ENCODE data around the gene EFL1. TPM values are rescaled to one million over a fixed set of nuclear protein-coding genes. Genes with fewer than 3 reads are reported as not detected.

Gene EFL1
- total and polyA plus RNA-seq, 2 of the 4 experiments (the other 2 are of a cell fraction), result 10.1 to 24.6 TPM

GRCh38 chr15:82307714-82308081 lies 45.2 kb upstream of the EFL1 start:
- intact Hi-C loops (cut with micrococcal nuclease), result no loop called here
- dilution Hi-C loops (cut with HindIII; ENCODE audit: low sequenced_read_pairs, unreplicated experiment), result no loop called here
- no TSS peak for BruUV-seq (replicated peaks)

More at GRCh38 chr15:82307714-82308081, 45.2 kb upstream of the EFL1 start:
- Histone ChIP-seq H3K36me3 (ENCODE audit: control insufficient read depth, insufficient read depth, low read length) (no peaks in the 10 kb centered on the region), H4K5ac (ENCODE audit: low read depth, low read length) (no peak overlapping the region), H3K79me1 (ENCODE audit: low read depth in 1 of 2, low read length in 2 of 2) (no peaks in the 10 kb centered on the region), H3K4me1 (ENCODE audit: control insufficient read depth, insufficient read depth, low read length) (no peaks in the 10 kb centered on the region), H3K27ac (ENCODE audit: insufficient read depth, low read length) (no peak overlapping the region), H3K9me1 (ENCODE audit: insufficient read depth, low read length) (peaks cover 4% of the 10 kb centered on the region; the same call in 1 of the 2 replicates), H2BK5ac (ENCODE audit: low read depth, low read length, poor library complexity, severe bottlenecking) (no peak overlapping the region), H3K14ac (replicated peaks; ENCODE audit: low read depth, low read length) (no peak overlapping the region), H2BK120ac (ENCODE audit: low read depth, low read length) (no peak overlapping the region), H2AK9ac (replicated peaks; ENCODE audit: low read depth, low read length, poor library complexity) (no peak overlapping the region), H2BK15ac (ENCODE audit: low read depth, low read length) (no peak overlapping the region), H3K56ac (ENCODE audit: extremely low read depth, insufficient read depth, low read length) (no peak overlapping the region), H2AK5ac (ENCODE audit: low read depth, low read length) (no peak overlapping the region), H4K20me1 (ENCODE audit: insufficient read depth, low read length) (no peaks in the 10 kb centered on the region), H2BK20ac (ENCODE audit: low read depth, low read length) (no peak overlapping the region), H3K23ac (ENCODE audit: low read depth, low read length) (no peak overlapping the region), H3K4me2 (ENCODE audit: low read depth, low read length) (no peak overlapping the region), H2AFZ (replicated peaks; ENCODE audit: low read length, poor library complexity) (no peak overlapping the region), H3K27me3 (ENCODE audit: control insufficient read depth, insufficient read depth, low read length) (peaks cover 33% of the 10 kb centered on the region), H4K91ac (ENCODE audit: insufficient read depth, low read depth, low read length) (no peak overlapping the region), H3K18ac (ENCODE audit: low read depth, low read length) (no peak overlapping the region), H3K9ac (ENCODE audit: low read depth, low read length) (no peak overlapping the region), H3K4ac (ENCODE audit: low read depth, low read length) (no peak overlapping the region), H3K4me3 (ENCODE audit: insufficient read depth, low read depth, low read length) (no peak overlapping the region), H3K9me3 (ENCODE audit: control insufficient read depth, insufficient read depth, low read length) (peaks cover 7% of the 10 kb centered on the region), H4K8ac (ENCODE audit: low read depth in 2 of 2, low read length in 2 of 2) (no peak overlapping the region)
- in situ Hi-C loops (cut with MboI; ENCODE audit: low sequenced_read_pairs), result no loop called here
- TF ChIP-seq SMC3 (IDR thresholded peaks at IDR 0.05; ENCODE audit: low read depth, low read length) (no peak), RFX5 (IDR thresholded peaks at IDR 0.05; ENCODE audit: low read depth, low read length) (no peak), USF2 (IDR thresholded peaks at IDR 0.05; ENCODE audit: low read depth, low read length) (no peak), NFE2L2 (IDR thresholded peaks at IDR 0.05; ENCODE audit: low read depth, low read length) (no peak), RCOR1 (IDR thresholded peaks at IDR 0.05; ENCODE audit: insufficient replicate concordance, low read length) (no peak), RAD21 (IDR thresholded peaks at IDR 0.05; ENCODE audit: low read length) (no peak), BHLHE40 (IDR thresholded peaks at IDR 0.05; ENCODE audit: low read depth, low read length) (no peak), CHD1 (IDR thresholded peaks at IDR 0.05; ENCODE audit: low read depth, low read length) (no peak), CTCF (conservative IDR thresholded peaks at IDR 0.05; ENCODE audit: low read depth, low read length) (no peak)
- DNase-seq (no peak), ATAC-seq (ENCODE audit: low read depth) (no peak)
- 71% methylated on average over 1 of the region's 8 CpGs; no CpG with 5 or more reads in 1 of the 2 experiments for WGBS, 2 experiments (ENCODE audit: extremely low coverage in 2 of 2, insufficient read length in 1 of 2)
- POLR2A ChIA-PET (ENCODE audit: unreplicated experiment), result no interaction called here
- CTCF ChIA-PET, result no interaction called here
